ENCODE data around the gene LCLAT1. TPM values are rescaled to one million over a fixed set of nuclear protein-coding genes. Genes with fewer than 3 reads are reported as not detected.
A peak's percentile ranks its signal among the peaks of the same experiment; 100 is the strongest.

LCLAT1 gene
- total RNA-seq, 1 experiment from 2014 or later: 32.9 TPM

- H3K4ac ChIP-seq (ENCODE audit: low read depth, low read length): no peak overlapping the region
- H3K27me3 Mint-ChIP-seq (ENCODE audit: low read depth): no peaks in the 10 kb centered on the region
- no peak overlapping the region for H2BK15ac ChIP-seq (ENCODE audit: low read depth, low read length)
- H3K9me3 ChIP-seq (ENCODE audit: control insufficient read depth, low read depth, low read length): no peaks in the 10 kb centered on the region
- H2AFZ ChIP-seq (ENCODE audit: low read length): no peak overlapping the region
- no peak overlapping the region for H2BK120ac ChIP-seq (ENCODE audit: low read depth, low read length, poor library complexity, severe bottlenecking)
- H3K18ac ChIP-seq (ENCODE audit: insufficient read length, low read depth, low read length): no peak overlapping the region
- H3K4me2 ChIP-seq (ENCODE audit: insufficient read depth, insufficient read length, low read length): no peak overlapping the region
- no peak overlapping the region for H4K5ac ChIP-seq (ENCODE audit: insufficient read length, low read depth, low read length)
- TF ChIP-seq CTCF (conservative IDR thresholded peaks at IDR 0.05): no peak
- no peak overlapping the region for H2AK5ac ChIP-seq (ENCODE audit: insufficient read length, low read length)
- no peaks in the 10 kb centered on the region for H3K79me1 ChIP-seq (ENCODE audit: insufficient read depth, low read depth, low read length, poor library complexity, severe bottlenecking)
- no peak overlapping the region for H3T11ph ChIP-seq (ENCODE audit: low read length)
- H3K4me3 Mint-ChIP-seq: no peak overlapping the region
- no CpG with 5 or more reads among the region's 4 CpGs for WGBS (ENCODE audit: extremely low coverage, insufficient read length, low lambda C conversion rate)
- peaks cover 5 to 7% of the 10 kb centered on the region in 2 experiments for H3K4me1 Mint-ChIP-seq
- H3K9me3 Mint-ChIP-seq: no peaks in the 10 kb centered on the region
- H3K23ac ChIP-seq (ENCODE audit: insufficient read length, low read depth, low read length): no peak overlapping the region
- H4K91ac ChIP-seq (ENCODE audit: insufficient read length, low read depth, low read length): no peak overlapping the region
- peak overlapping the region in 1 of 3 experiments; percentile 59; a peak in 1 of 7 replicates for H3K27ac Mint-ChIP-seq
- H4K20me1 ChIP-seq (ENCODE audit: control insufficient read depth, insufficient read depth, insufficient read length): no peaks in the 10 kb centered on the region
- DNase-seq: no peak
- no peak overlapping the region for H2BK12ac ChIP-seq (ENCODE audit: insufficient read length, low read depth, low read length)
- H3K27ac ChIP-seq (ENCODE audit: insufficient read length, low read depth, low read length): no peak overlapping the region
- H3K27me3 ChIP-seq (ENCODE audit: insufficient read depth, low read length): no peaks in the 10 kb centered on the region
- no peak overlapping the region for H3K14ac ChIP-seq (ENCODE audit: insufficient read depth, low read length)
- H3K36me3 Mint-ChIP-seq (ENCODE audit: insufficient read depth in 1 of 3, low read depth in 3 of 3): peaks cover 0 to 12% (median 2%) of the 10 kb centered on the region in 3 experiments; a peak in 3 of 7 replicates
- no peaks in the 10 kb centered on the region for H3K23me2 ChIP-seq (ENCODE audit: insufficient read length, low read depth, low read length, poor library complexity, severe bottlenecking)
- no peak overlapping the region for H2BK5ac ChIP-seq (ENCODE audit: insufficient read length, low read length)
- H3K56ac ChIP-seq (ENCODE audit: insufficient read length, low read depth, low read length): no peak overlapping the region
- H4K8ac ChIP-seq (replicated peaks; ENCODE audit: insufficient read length, low read depth, low read length): no peak overlapping the region
- H3K9ac ChIP-seq (ENCODE audit: extremely low read depth, insufficient read length, low read length): no peak overlapping the region
- H2BK20ac ChIP-seq (ENCODE audit: low read depth, low read length, poor library complexity, severe bottlenecking): no peak overlapping the region
- no peaks in the 10 kb centered on the region for H3K4me1 ChIP-seq (ENCODE audit: insufficient read depth, low read length)
- 0 out of 2 replicates have a peak, but pooled peaks cover 3% of the 10 kb centered on the region for H3K79me2 ChIP-seq (ENCODE audit: insufficient read depth, low read length)
Measured at GRCh38 chr2:30567317-30567716, 120.3 kb downstream of the LCLAT1 start.

Data from H9 (cell line).